DND-41 (cell line): ENCODE measurements around the gene IGF2BP3.

Source experiments
- ATAC-seq: fragments of 200-7000 bp; cut with Tn5 transposase; 3 replicates; pipeline ENCODE4 v1.9.1; 2021; ENCODE audit warnings: low read depth; ENCODE audit not compliant: insufficient read depth
- DNase-seq: peaks from one replicate; pipeline ENCODE4 v3.0.0-alpha.2; 2020
- H2AFZ ChIP-seq: 2 replicates; pipeline ENCODE4 v1.6.0; 2012; ENCODE audit warnings: low read depth, low read length
- H3K27ac ChIP-seq: 2 replicates; pipeline ENCODE4 v1.5.1; 2012; ENCODE audit warnings: low read length, inconsistent platforms
- H3K27me3 ChIP-seq: fragments of 200-600 bp; sonication (generic); 2 replicates; pipeline ENCODE4 v1.6.0; 2012; ENCODE audit warnings: low read length, mild to moderate bottlenecking, inconsistent platforms; ENCODE audit not compliant: insufficient read depth, poor library complexity
- H3K36me3 ChIP-seq: 2 replicates; pipeline ENCODE4 v1.5.1; 2012; ENCODE audit warnings: low read length, inconsistent platforms; ENCODE audit not compliant: insufficient read depth
- H3K4me1 ChIP-seq: 2 replicates; pipeline ENCODE4 v1.5.1; 2012; ENCODE audit warnings: mild to moderate bottlenecking, low read length; ENCODE audit not compliant: insufficient read depth
- H3K4me2 ChIP-seq: 2 replicates; pipeline ENCODE4 v1.6.0; 2012; ENCODE audit warnings: mild to moderate bottlenecking, moderate library complexity, low read length, inconsistent platforms; ENCODE audit not compliant: insufficient read depth
- H3K4me3 ChIP-seq, 2 experiments: fragments of 200-600 bp in 1 of 2; shearing (Covaris generic) in 1 of 2; 2 replicates each; pipeline ENCODE4 v1.5.1; 2012 to 2016; ENCODE audit warnings: inconsistent platforms in 2 of 2, low read length in 2 of 2, mild to moderate bottlenecking in 2 of 2, low read depth in 1 of 2, moderate library complexity in 1 of 2
- H3K79me2 ChIP-seq: 2 replicates; pipeline ENCODE4 v1.6.0; 2012; ENCODE audit warnings: low read length, inconsistent platforms; ENCODE audit not compliant: insufficient read depth
- H3K9ac ChIP-seq: 2 replicates; pipeline ENCODE4 v1.6.0; 2012; ENCODE audit warnings: low read depth, mild to moderate bottlenecking, inconsistent platforms, low read length, moderate library complexity
- H3K9me3 ChIP-seq: 2 replicates; pipeline ENCODE4 v1.5.1; 2012; ENCODE audit warnings: low read length, moderate library complexity, mild to moderate bottlenecking, inconsistent platforms; ENCODE audit not compliant: insufficient read depth, severe bottlenecking
- H4K20me1 ChIP-seq: 2 replicates; pipeline ENCODE4 v1.6.0; 2012; ENCODE audit warnings: low read length; ENCODE audit not compliant: insufficient read depth
- CTCF ChIP-seq: IDR thresholded peaks from 2 replicates; pipeline ENCODE4 v1.5.1; 2012; ENCODE audit warnings: borderline replicate concordance, low read length, moderate library complexity, mild to moderate bottlenecking; ENCODE audit not compliant: poor library complexity, severe bottlenecking; ENCODE audit errors: extremely low read depth
- EZH2 ChIP-seq: IDR thresholded peaks from 3 replicates; pipeline ENCODE4 v1.6.1; 2012; ENCODE audit warnings: borderline replicate concordance, low read depth, mild to moderate bottlenecking, moderate library complexity, low read length, inconsistent platforms; ENCODE audit not compliant: severe bottlenecking

IGF2BP3 gene

GRCh38 chr7:23443974-23444373 is 26.3 kb downstream of the IGF2BP3 start:
- Histone ChIP-seq H3K27ac (no peak overlapping the region), H4K20me1 (no peaks in the 10 kb centered on the region), H3K4me3 (no peak overlapping the region), H3K79me2 (no peaks in the 10 kb centered on the region), H3K27me3 (no peaks in the 10 kb centered on the region), H3K36me3 (no peaks in the 10 kb centered on the region), H2AFZ (no peak overlapping the region), H3K9me3 (no peaks in the 10 kb centered on the region), H3K4me2 (no peak overlapping the region), H3K9ac (no peak overlapping the region), H3K4me1 (no peaks in the 10 kb centered on the region)
- DNase-seq = no peak
- TF ChIP-seq CTCF (no peak), EZH2 (no peak)
- no peak for ATAC-seq

GRCh38 chr7:23438171-23438570 is 32.1 kb downstream of the IGF2BP3 start:
- H3K79me2 ChIP-seq = no peaks in the 10 kb centered on the region
- H2AFZ ChIP-seq = no peak overlapping the region
- H3K9ac ChIP-seq = no peak overlapping the region
- no peaks in the 10 kb centered on the region for H3K9me3 ChIP-seq
- ATAC-seq (no peak), DNase-seq (no peak)
- no peak overlapping the region for H3K4me3 ChIP-seq
- H3K4me1 ChIP-seq = no peaks in the 10 kb centered on the region
- TF ChIP-seq CTCF = no peak
- no peak for TF ChIP-seq EZH2
- no peak overlapping the region for H3K4me2 ChIP-seq
- no peaks in the 10 kb centered on the region for H3K27me3 ChIP-seq
- no peaks in the 10 kb centered on the region for H4K20me1 ChIP-seq
- H3K27ac ChIP-seq = no peak overlapping the region
- no peaks in the 10 kb centered on the region for H3K36me3 ChIP-seq

GRCh38 chr7:23434147-23434917 is 36.0 kb downstream of the IGF2BP3 start:
- no peak for ATAC-seq
- Histone ChIP-seq H3K4me3 (no peak overlapping the region), H4K20me1 (no peaks in the 10 kb centered on the region), H3K4me1 (0 out of 2 replicates have a peak, but pooled peaks cover 3% of the 10 kb centered on the region), H3K27ac (no peak overlapping the region), H3K79me2 (no peaks in the 10 kb centered on the region), H3K4me2 (no peak overlapping the region), H3K9ac (no peak overlapping the region), H3K27me3 (no peaks in the 10 kb centered on the region), H2AFZ (no peak overlapping the region), H3K36me3 (no peaks in the 10 kb centered on the region), H3K9me3 (no peaks in the 10 kb centered on the region)
- DNase-seq = no peak
- no peak for TF ChIP-seq EZH2
- TF ChIP-seq CTCF = no peak
